Activated CD8-positive, alpha-beta memory T cell treated with anti-CD3 and anti-CD28 coated beads for 24 hours (primary cell): ENCODE data around the gene DET1.
"Not testable (repeated sequence)": the region's sequence is repeated elsewhere in the genome, so short reads cannot be mapped to it uniquely, and the experiment has no call there.

Source experiments
- DNase-seq: peaks from one replicate; pipeline ENCODE4 v3.0.0-alpha.2; 2020

Gene DET1

GRCh38 chr15:88539441-88539840 is 7.0 kb downstream of the DET1 start:
- no peak for DNase-seq

- DNase-seq = no peak
Observed at GRCh38 chr15:88538972-88539371, 7.5 kb downstream of the DET1 start.

GRCh38 chr15:88537591-88538317 is 8.7 kb downstream of the DET1 start:
- no peak for DNase-seq

- DNase-seq = no peak
Observed at GRCh38 chr15:88535607-88536313, 10.7 kb downstream of the DET1 start.

GRCh38 chr15:88535100-88535499 is 11.4 kb downstream of the DET1 start:
- DNase-seq = no peak

GRCh38 chr15:88533376-88533775 is 13.1 kb downstream of the DET1 start:
- no peak for DNase-seq

GRCh38 chr15:88529021-88529630 is 17.4 kb downstream of the DET1 start:
- no peak for DNase-seq

- no peak for DNase-seq
Observed at GRCh38 chr15:88526247-88526879, 20.1 kb downstream of the DET1 start.

GRCh38 chr15:88525418-88525817 is 21.1 kb downstream of the DET1 start:
- no peak for DNase-seq

GRCh38 chr15:88524094-88524493 is 22.4 kb downstream of the DET1 start:
- DNase-seq = not testable (repeated sequence)

- DNase-seq = no peak
Observed at GRCh38 chr15:88518903-88519302, 27.6 kb downstream of the DET1 start.

- DNase-seq = no peak
Observed at GRCh38 chr15:88513195-88513594, 33.3 kb downstream of the DET1 start.

- no peak for DNase-seq
Observed at GRCh38 chr15:88512601-88513000, 33.9 kb downstream of the DET1 start.

- no peak for DNase-seq
Observed at GRCh38 chr15:88512078-88512477, 34.4 kb downstream of the DET1 start.

- no peak for DNase-seq
Observed at GRCh38 chr15:88511161-88511560, 35.3 kb downstream of the DET1 start.

GRCh38 chr15:88509964-88510363 is 36.5 kb downstream of the DET1 start:
- DNase-seq = no peak

GRCh38 chr15:88509321-88509720 is 37.2 kb downstream of the DET1 start:
- DNase-seq = no peak

GRCh38 chr15:88506628-88507027 is 39.9 kb downstream of the DET1 start:
- no peak for DNase-seq

GRCh38 chr15:88505721-88506120 is 40.8 kb downstream of the DET1 start:
- no peak for DNase-seq

GRCh38 chr15:88504445-88504844 is 42.0 kb downstream of the DET1 start:
- no peak for DNase-seq

- DNase-seq = no peak
Observed at GRCh38 chr15:88498996-88499395, 47.5 kb downstream of the DET1 start.

GRCh38 chr15:88497109-88497765 is 49.2 kb downstream of the DET1 start:
- DNase-seq = no peak

- no peak for DNase-seq
Observed at GRCh38 chr15:88493844-88494243, 52.6 kb downstream of the DET1 start.
